Measurements from ENCODE around the gene CLMN. TPM values are rescaled to one million over a fixed set of nuclear protein-coding genes. Genes with fewer than 3 reads are reported as not detected.
A peak's percentile ranks its signal among the peaks of the same experiment; 100 is the strongest.

Gene CLMN
- total and polyA plus RNA-seq, 2 of the 13 experiments (the other 11 are each of a cell fraction or from before 2014, with no cell fraction given), result 15.1 to 16.7 TPM

GRCh38 chr14:95300697-95301526 is 18.8 kb downstream of the CLMN start (continued):
- 0 out of 2 replicates have a peak, but pooled peaks have one; percentile 26 for TF ChIP-seq ZNF142 (CRISPR knock-in tag; IDR thresholded peaks at IDR 0.05)
- 0 out of 2 replicates have a peak, but pooled peaks have one; percentile 42 for TF ChIP-seq GFI1 (CRISPR knock-in tag; IDR thresholded peaks at IDR 0.05; ENCODE audit: borderline replicate concordance)
- no peak for TF ChIP-seq ZBTB37 (CRISPR knock-in tag; IDR thresholded peaks at IDR 0.05)
- no peak for TF ChIP-seq NR0B2 (CRISPR knock-in tag; IDR thresholded peaks at IDR 0.05)
- TF ChIP-seq SNAPC2 (CRISPR knock-in tag; IDR thresholded peaks at IDR 0.05), result 0 out of 2 replicates have a peak, but pooled peaks have one; percentile 28
- no peak for TF ChIP-seq PLSCR1 (CRISPR knock-in tag; IDR thresholded peaks at IDR 0.05; ENCODE audit: borderline replicate concordance)
- TF ChIP-seq ZNF12 (CRISPR knock-in tag; IDR thresholded peaks at IDR 0.05), result no peak
- TF ChIP-seq TGIF2 (CRISPR knock-in tag; IDR thresholded peaks at IDR 0.05), result peak; percentile 94
- no peak for TF ChIP-seq CAMTA2 (CRISPR knock-in tag; IDR thresholded peaks at IDR 0.05; ENCODE audit: borderline replicate concordance)
- TF ChIP-seq PHF5A (CRISPR knock-in tag; IDR thresholded peaks at IDR 0.05; ENCODE audit: low read depth, unreplicated experiment), result peak; percentile 56
- no peak for TF ChIP-seq STAT6 (CRISPR knock-in tag; IDR thresholded peaks at IDR 0.05; ENCODE audit: borderline replicate concordance)
- 0 out of 2 replicates have a peak, but pooled peaks have one; percentile 43 for TF ChIP-seq ZNF614 (CRISPR knock-in tag; IDR thresholded peaks at IDR 0.05; ENCODE audit: borderline replicate concordance)
- no peak for TF ChIP-seq TEAD2 (CRISPR knock-in tag; IDR thresholded peaks at IDR 0.05)

Data from HepG2 (cell line).